Caki2 (cell line): ENCODE measurements around the gene ZNF561. TPM values are rescaled to one million over a fixed set of nuclear protein-coding genes. Genes with fewer than 3 reads are reported as not detected.
A peak's percentile ranks its signal among the peaks of the same experiment; 100 is the strongest.
"Not testable (repeated sequence)": the region's sequence is repeated elsewhere in the genome, so short reads cannot be mapped to it uniquely, and the experiment has no call there.

Experiments used
- DNase-seq: peaks from one replicate; pipeline ENCODE4 v3.0.0-alpha.2; 2015; ENCODE audit warnings: low read depth
- in situ Hi-C: cut with HindIII; loops from 2 replicates; pipeline ENCODE4 v1.10.0; 2016; ENCODE audit warnings: low sequenced_read_pairs, low pct_unique_long_range_greater_than_20kb, mixed read lengths
- total RNA-seq: library from RNA; depleted of rRNA; stranded (reverse); fragments of >200 nt; shearing (Covaris generic); gene quantifications from 2 replicates; pipeline ENCODE4 v1.2.3, GENCODE V29; 2014; ENCODE audit warnings: low replicate concordance; rRNA removed

Gene ZNF561
- total RNA-seq, result 7.4 and 9.9 TPM in 2 replicates

DNA sequence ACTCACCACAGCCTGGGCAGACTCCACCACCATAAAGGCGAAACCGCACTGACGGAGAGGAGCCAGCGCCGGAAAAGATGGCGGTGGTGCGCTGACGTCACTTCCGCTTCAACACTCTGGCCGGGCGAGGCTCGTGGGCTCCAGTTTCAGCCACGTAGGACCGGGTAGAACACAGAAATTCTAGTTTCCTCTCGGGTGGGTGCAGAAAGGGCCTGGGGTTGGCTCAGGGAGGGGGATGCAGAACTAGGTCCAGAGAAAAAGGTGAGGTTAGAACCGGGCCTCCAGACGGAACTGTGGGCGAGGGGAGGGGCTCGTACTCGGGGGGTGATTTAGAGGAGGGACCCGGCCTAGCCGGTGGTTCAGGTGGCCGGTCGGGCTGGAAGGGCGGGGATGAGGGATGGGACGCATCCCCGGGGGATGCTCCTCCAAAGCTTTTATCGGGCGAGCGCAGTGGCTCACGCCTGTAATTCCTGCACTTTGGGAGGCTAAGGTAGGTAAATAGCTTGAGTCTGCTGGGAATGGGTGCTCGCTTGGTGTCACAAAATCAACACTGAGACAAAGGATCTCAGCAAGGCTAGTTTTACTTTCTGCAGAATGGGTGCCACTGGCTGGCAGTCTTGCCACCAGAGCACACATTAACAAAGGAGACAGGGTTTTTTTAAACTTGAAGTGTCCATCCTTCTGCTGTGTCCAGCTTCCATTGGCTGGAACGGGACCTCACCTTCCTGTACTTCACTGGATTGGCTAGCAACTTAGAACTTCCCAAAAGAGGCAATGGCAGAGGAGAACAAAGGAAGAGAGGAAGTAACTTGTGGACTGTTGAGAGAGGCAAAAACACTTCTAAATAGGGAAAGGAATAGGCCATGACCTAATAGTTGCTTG, at the start of gene ZNF561:
Gene ZNF561, minus strand, starts transcription at position 77 of the 882 bp plus-strand sequence. CDS start 1,776 bp downstream, outside the sequence.
- in situ Hi-C loops, result no loop called here
- DNase-seq, result peak; percentile 80

DNA sequence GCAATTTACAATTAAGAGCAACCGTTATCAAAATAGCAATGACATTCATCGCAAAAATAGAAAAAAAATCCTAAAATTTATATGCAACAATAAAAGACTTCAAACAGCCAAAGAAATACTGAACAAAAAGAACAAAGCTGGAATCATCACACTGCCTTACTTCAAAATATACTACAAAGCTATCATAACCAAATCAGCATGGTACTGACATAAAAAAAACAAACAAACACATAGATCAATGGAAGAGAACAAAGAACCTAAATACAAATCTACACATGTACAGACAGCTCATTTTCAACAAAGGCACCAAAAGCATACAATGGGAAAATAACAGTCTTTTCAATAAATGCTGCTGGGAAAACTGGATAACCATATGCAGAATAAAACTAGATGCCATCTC, 47.5 kb upstream of the ZNF561 start:
- in situ Hi-C loops, result no loop called here
- no peak for DNase-seq

GRCh38 chr19:9667898-9668297, 46.9 kb upstream of the ZNF561 start:
- in situ Hi-C loops, result no loop called here
- DNase-seq, result no peak

GRCh38 chr19:9658769-9659168, 37.7 kb upstream of the ZNF561 start:
- DNase-seq, result no peak
- in situ Hi-C loops, result no loop called here

GRCh38 chr19:9653066-9653555, 32.1 kb upstream of the ZNF561 start:
- DNase-seq, in situ Hi-C loops: not testable (repeated sequence)

- in situ Hi-C loops, DNase-seq: not testable (repeated sequence)
These were observed 30.4 kb upstream of the ZNF561 start for GRCh38 chr19:9651464-9651863.

DNA sequence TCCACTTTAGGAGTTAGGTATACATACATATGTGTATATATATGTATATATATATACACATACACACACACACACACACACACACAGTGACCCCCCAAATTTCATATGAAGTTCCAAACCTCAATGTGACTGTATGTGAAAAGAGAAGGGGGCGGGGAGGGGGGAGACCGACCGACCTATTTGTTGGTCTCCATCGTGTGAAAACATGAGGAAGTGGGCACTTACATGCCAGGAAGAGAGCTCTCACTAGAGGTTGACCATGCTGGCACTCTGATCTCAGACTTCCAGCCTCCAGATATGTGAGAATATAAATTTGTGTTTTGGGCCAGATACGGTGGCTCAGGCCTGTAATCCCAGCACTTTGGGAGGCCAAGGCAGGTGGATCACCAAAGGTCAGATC, 29.3 kb upstream of the ZNF561 start:
- in situ Hi-C loops, result no loop called here
- no peak for DNase-seq

- no peak for DNase-seq
- in situ Hi-C loops, result no loop called here
These were observed 24.4 kb upstream of the ZNF561 start for GRCh38 chr19:9645472-9645871.

DNA sequence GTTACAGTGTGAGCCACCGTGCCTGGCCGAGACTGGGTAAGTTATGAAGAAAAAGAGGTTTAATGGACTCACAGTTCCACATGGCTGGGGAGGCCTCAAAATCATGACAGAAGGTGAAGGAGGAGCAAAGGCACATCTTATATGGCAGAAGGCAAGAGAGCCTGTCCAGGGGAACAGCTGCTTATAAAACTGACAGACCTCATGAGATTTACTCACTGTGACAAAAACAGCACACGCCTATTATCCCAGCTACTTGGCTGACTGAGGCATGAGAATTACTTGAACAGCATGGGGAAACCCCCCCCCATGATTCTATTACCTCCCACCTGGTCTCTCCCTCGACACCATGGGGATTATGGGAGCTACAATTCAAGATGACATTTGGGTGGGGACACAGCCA, 23.4 kb upstream of the ZNF561 start:
- in situ Hi-C loops, result no loop called here

GRCh38 chr19:9641810-9642209, 20.8 kb upstream of the ZNF561 start:
- in situ Hi-C loops, result no loop called here
- no peak for DNase-seq

More for the DNA sequence above, 23.4 kb upstream of the ZNF561 start:
- DNase-seq, result no peak

GRCh38 chr19:9640956-9641355, 19.9 kb upstream of the ZNF561 start:
- in situ Hi-C loops, result no loop called here
- DNase-seq, result no peak

DNA sequence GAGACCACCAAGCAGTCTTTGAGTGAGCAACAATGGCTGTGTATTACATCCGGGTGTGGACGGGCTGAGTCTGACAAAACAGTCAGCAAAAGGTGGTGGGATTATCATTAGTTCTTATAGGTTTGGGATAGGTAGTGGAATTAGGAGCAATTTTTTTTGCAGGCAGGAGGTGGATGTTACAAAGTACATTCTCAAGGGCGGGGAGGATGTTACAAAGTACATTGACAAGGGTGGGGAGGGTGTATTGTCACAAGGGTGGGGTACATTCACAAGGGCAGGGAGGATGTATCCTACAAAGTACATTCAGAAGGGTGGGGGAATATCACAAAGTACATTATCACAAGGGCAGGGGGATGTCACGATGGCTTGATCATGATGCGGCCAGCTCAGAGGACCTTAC, 15.0 kb upstream of the ZNF561 start:
- in situ Hi-C loops, result no loop called here
- DNase-seq, result no peak

DNA sequence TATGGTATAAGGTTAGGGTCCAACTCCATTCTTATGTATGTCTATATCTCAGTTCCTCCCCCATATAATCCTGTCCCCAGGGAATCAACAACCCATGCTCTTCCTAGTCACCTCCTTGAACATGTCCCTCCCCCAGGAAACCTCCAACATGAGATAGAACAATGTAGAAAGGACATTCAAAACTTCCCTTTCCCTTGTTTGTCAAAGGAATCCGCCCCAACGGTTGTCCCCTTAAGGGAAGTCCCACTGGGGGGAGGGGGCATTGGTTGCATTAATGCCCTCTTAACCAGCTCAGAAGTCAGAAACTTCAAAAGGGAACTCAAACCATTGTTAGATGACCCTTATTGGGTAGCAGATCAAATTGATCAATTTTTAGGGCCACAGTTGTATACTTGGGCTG, 6.8 kb upstream of the ZNF561 start:
- in situ Hi-C loops, result no loop called here
- no peak for DNase-seq

- in situ Hi-C loops, result no loop called here
- no peak for DNase-seq
These were observed 1.5 kb upstream of the ZNF561 start for GRCh38 chr19:9622531-9622930.

GRCh38 chr19:9620842-9621155, 233 bp downstream of the ZNF561 start:
- no peak for DNase-seq
- in situ Hi-C loops, result no loop called here

- in situ Hi-C loops, result no loop called here
- no peak for DNase-seq
These were observed 5.2 kb downstream of the ZNF561 start for GRCh38 chr19:9615844-9616243.

- in situ Hi-C loops, result no loop called here
- DNase-seq, result no peak
These were observed 10.4 kb downstream of the ZNF561 start for GRCh38 chr19:9610484-9611113.

DNA sequence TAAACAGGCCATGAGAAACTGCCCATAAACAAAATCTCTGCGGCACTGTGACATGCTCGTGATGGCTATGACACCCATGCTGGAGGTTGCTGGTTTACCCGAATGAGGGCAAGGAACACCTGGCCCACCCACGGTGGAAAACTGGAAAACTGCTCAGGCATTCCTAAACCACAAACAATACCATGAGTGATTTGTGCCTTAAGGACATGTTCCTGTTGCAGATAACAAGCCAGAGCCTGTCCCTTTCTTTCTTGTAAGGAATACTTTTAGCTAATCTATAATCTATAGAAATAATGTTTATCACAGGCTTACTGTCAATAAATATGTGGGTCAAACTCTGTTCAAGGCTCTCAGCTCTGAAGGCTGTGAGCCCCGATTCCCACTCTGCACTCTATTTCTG, 12.1 kb downstream of the ZNF561 start:
- in situ Hi-C loops, result no loop called here
- no peak for DNase-seq

DNA sequence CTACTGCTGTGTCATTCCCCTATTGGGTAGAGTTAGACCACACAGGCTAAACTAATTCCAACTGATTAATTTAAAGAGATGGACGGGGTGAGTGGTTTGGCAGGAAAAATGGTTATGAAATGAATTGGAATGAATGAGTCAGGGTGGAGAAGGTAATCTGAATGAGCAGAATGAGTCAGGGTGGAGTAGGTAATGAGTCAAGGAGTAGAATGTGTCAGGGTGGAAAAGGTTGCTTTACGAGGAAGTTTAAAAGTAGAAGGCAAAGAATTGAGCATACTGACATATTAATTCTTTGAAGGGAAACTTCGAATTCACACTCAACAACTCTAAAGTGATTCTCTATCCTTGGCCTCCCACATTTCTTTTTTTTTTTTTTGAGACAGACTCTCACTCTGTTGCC, 24.0 kb downstream of the ZNF561 start:
- no peak for DNase-seq
- in situ Hi-C loops, result no loop called here

DNA sequence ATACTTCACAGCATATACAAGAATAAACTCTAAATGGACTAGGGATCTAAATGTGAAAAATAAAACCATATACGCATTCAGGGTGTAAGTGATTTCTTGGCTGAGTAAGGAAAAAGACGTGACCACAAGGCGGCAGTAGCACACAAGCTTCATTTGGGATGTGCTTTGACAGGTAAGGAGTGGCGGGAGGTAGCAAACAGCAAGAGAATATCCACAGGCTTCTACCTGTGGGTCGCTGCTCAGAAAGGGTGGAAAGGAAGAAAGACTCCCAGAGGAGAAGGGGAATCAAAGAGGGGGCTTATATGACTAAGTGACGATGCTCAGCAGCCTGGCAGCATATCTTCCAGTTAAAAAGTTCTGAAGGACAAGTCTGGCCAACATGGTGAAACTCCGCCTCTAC, 34.3 kb downstream of the ZNF561 start:
- peak; percentile 35 for DNase-seq
- in situ Hi-C loops, result no loop called here
